HCT116 (cell line): ENCODE data around the gene CAMK2G. TPM values are rescaled to one million over a fixed set of nuclear protein-coding genes. Genes with fewer than 3 reads are reported as not detected.

ENCODE experiments used
- ATAC-seq: fragments of 200-7000 bp; cut with Tn5 transposase; 2 replicates; pipeline ENCODE4 v1.9.1; 2020; ENCODE audit warnings: mild to moderate bottlenecking, moderate library complexity
- BruUV-seq: library from RNA; stranded (reverse); fragments of 400-500 nt; replicated peaks from 2 replicates; lab custom pipeline; 2021; lab: Mats Ljungman, UMichigan
- CTCF ChIA-PET: fragments of 300-600 bp; sonication (Branson Sonifier 250); formaldehyde crosslinking; loops from one replicate; lab custom pipeline; 2021; ENCODE audit warnings: antibody characterized with exemption; lab: Charles Lee
- POLR2A ChIA-PET: fragments of 300-600, 350-600 bp; sonication (Branson Sonifier 250); formaldehyde crosslinking; loops from one replicate; lab custom pipeline; 2021; ENCODE audit warnings: antibody characterized with exemption; lab: Charles Lee
- RAD21 ChIA-PET, 2 experiments: fragments of 300-600 bp; sonication (Branson Sonifier 250); formaldehyde crosslinking; loops; one replicate each; lab custom pipeline; 2023; ENCODE audit warnings: low total read pairs in 2 of 2; ENCODE audit not compliant: uncharacterized antibody in 2 of 2, unreplicated experiment in 2 of 2, low non-redundant PET in 1 of 2; lab: Charles Lee
- DNase-seq: peaks from one replicate; pipeline ENCODE4 v3.0.0-alpha.2; 2010; ENCODE audit warnings: low read depth, low spot score
- H2AFZ ChIP-seq: fragments of 200-600 bp; shearing (Covaris generic), sonication (generic); 2 replicates; pipeline ENCODE4 v1.6.1; 2017; ENCODE audit warnings: low read depth, mixed run types, mixed read lengths, antibody characterized with exemption, low read length; ENCODE audit not compliant: poor library complexity, severe bottlenecking
- H3K27ac ChIP-seq: 2 replicates; pipeline ENCODE4 v1.5.1; 2012; ENCODE audit warnings: low read depth, low read length
- H3K27me3 ChIP-seq: fragments of 200-600 bp; sonication (generic); 2 replicates; pipeline ENCODE4 v1.6.1; 2016; ENCODE audit warnings: mixed run types, low read length, mixed read lengths; ENCODE audit not compliant: insufficient read depth
- H3K36me3 ChIP-seq, 2 experiments: fragments of 200-500 bp in 1 of 2; fragments of 200-600 bp in 1 of 2; sonication (Bioruptor generic) in 1 of 2; sonication (generic) in 1 of 2; 2 replicates each; pipeline versions ENCODE4 v1.5.1 to v1.6.1; 2014 to 2016; ENCODE audit warnings: low read length in 2 of 2, inconsistent platforms in 1 of 2, mixed read lengths in 1 of 2, mixed run types in 1 of 2; ENCODE audit not compliant: insufficient read depth in 2 of 2, control insufficient read depth in 1 of 2
- H3K4me1 ChIP-seq, 2 experiments: fragments of 200-600 bp in 1 of 2; sonication (generic) in 1 of 2; 2 replicates each; pipeline versions ENCODE4 v1.5.1 to v1.6.1; 2012 to 2017; ENCODE audit warnings: low read length in 2 of 2, inconsistent platforms in 1 of 2, mild to moderate bottlenecking in 1 of 2, mixed read lengths in 1 of 2, mixed run types in 1 of 2, moderate library complexity in 1 of 2; ENCODE audit not compliant: insufficient read depth in 2 of 2, control insufficient read depth in 1 of 2
- H3K4me2 ChIP-seq: fragments of 200-600 bp; sonication (generic); 2 replicates; pipeline ENCODE4 v1.6.1; 2017; ENCODE audit warnings: mixed run types, low read length, mixed read lengths
- H3K4me3 ChIP-seq, 2 experiments: fragments of 200-600 bp in 1 of 2; sonication (generic) in 1 of 2; replicated peaks in 1 of 2; 2 replicates each; pipeline ENCODE4 v1.5.1; 2011 to 2016; ENCODE audit warnings: low read length in 2 of 2, control low read depth in 1 of 2, low read depth in 1 of 2, mild to moderate bottlenecking in 1 of 2, mixed read lengths in 1 of 2, mixed run types in 1 of 2
- H3K79me2 ChIP-seq: fragments of 200-600 bp; sonication (generic); 2 replicates; pipeline ENCODE4 v1.6.1; 2017; ENCODE audit warnings: mild to moderate bottlenecking, mixed run types, low read length, moderate library complexity, mixed read lengths; ENCODE audit not compliant: insufficient read depth
- H3K9ac ChIP-seq: fragments of 200-600 bp; sonication (generic); 2 replicates; pipeline ENCODE4 v1.6.1; 2016; ENCODE audit warnings: low read length, mixed read lengths
- H3K9me2 ChIP-seq: fragments of 200-600 bp; sonication (generic), shearing (Covaris generic); 2 replicates; pipeline ENCODE4 v1.6.1; 2017; ENCODE audit warnings: mixed run types, mild to moderate bottlenecking, moderate library complexity; ENCODE audit not compliant: insufficient read depth
- H3K9me3 ChIP-seq, 2 experiments: fragments of 200-500 bp in 1 of 2; fragments of 200-600 bp in 1 of 2; sonication (Bioruptor generic) in 1 of 2; sonication (generic) in 1 of 2; 2 replicates each; pipeline ENCODE4 v1.6.1; 2014 to 2017; ENCODE audit warnings: low read length in 2 of 2, mixed read lengths in 2 of 2, inconsistent platforms in 1 of 2, low read depth in 1 of 2, mild to moderate bottlenecking in 1 of 2, mixed run types in 1 of 2, moderate library complexity in 1 of 2; ENCODE audit not compliant: control insufficient read depth in 1 of 2, insufficient read depth in 1 of 2
- H4K20me1 ChIP-seq: fragments of 200-600 bp; sonication (generic), shearing (Covaris generic); 2 replicates; pipeline ENCODE4 v1.6.1; 2017; ENCODE audit warnings: mixed run types, mild to moderate bottlenecking, moderate library complexity; ENCODE audit not compliant: insufficient read depth
- POLR2A ChIP-seq: IDR thresholded peaks from 2 replicates; pipeline ENCODE4 v1.7.0; 2011; ENCODE audit warnings: borderline replicate concordance; ENCODE audit not compliant: insufficient read depth, insufficient read length; ENCODE audit errors: extremely low read depth
- POLR2AphosphoS5 ChIP-seq: IDR thresholded peaks from 2 replicates; pipeline ENCODE4 v1.6.1; 2011; ENCODE audit warnings: mild to moderate bottlenecking, low read depth, low read length, moderate library complexity
- REST ChIP-seq: IDR thresholded peaks from 2 replicates; pipeline ENCODE4 v1.6.1; 2012; ENCODE audit warnings: low read depth
- YY1 ChIP-seq: IDR thresholded peaks from 2 replicates; pipeline ENCODE4 v1.6.1; 2011; ENCODE audit warnings: low read length, low read depth, moderate library complexity, mild to moderate bottlenecking; ENCODE audit not compliant: insufficient replicate concordance; ENCODE audit errors: extremely low read depth
- ZFX ChIP-seq: fragments of 450-650 bp; IDR thresholded peaks from 2 replicates; pipeline ENCODE4 v1.6.1; 2017
- intact Hi-C: fragments of 100-400 bp; cut with micrococcal nuclease; formaldehyde crosslinking; loops from 2 replicates; pipeline ENCODE4 v1.10.0; 2022
- total RNA-seq: library from RNA; stranded (reverse); gene quantifications from one replicate; pipeline ENCODE4 v1.2.1, GENCODE V29; 2021; ENCODE audit not compliant: unreplicated experiment
- TF ChIP-seq, protein P1 (sequence below): IDR thresholded peaks from 2 replicates; pipeline ENCODE4 v1.6.1; 2011; ENCODE audit warnings: mild to moderate bottlenecking, low read length, moderate library complexity; ENCODE audit not compliant: insufficient replicate concordance; ENCODE audit errors: extremely low read depth

Gene CAMK2G
- total RNA-seq, 1 experiment from 2014 or later: 28.3 TPM

GRCh38 chr10:73910764-73911552 is 36.6 kb upstream of the CAMK2G start, which contains the start of gene PLAU:
Gene PLAU (plus strand): TSS chr10:73911132. CDS start chr10:73911556, 424 bp downstream.
- H3K9me3 ChIP-seq: no peaks in the 10 kb centered on the region
- H3K4me1 ChIP-seq: peaks cover 43 to 65% of the 10 kb centered on the region in 2 experiments
- peak within 1 kb of the TSS; percentile 77 for H3K9ac ChIP-seq
- RAD21 ChIA-PET: no interaction called here
- TF ChIP-seq REST (no peak), YY1 (no peak), POLR2AphosphoS5 (peak; percentile 89), ZFX (0 out of 2 replicates have a peak, but pooled peaks have one; percentile 28), POLR2A (peak; percentile 86)
- TF ChIP-seq, protein P1, sequence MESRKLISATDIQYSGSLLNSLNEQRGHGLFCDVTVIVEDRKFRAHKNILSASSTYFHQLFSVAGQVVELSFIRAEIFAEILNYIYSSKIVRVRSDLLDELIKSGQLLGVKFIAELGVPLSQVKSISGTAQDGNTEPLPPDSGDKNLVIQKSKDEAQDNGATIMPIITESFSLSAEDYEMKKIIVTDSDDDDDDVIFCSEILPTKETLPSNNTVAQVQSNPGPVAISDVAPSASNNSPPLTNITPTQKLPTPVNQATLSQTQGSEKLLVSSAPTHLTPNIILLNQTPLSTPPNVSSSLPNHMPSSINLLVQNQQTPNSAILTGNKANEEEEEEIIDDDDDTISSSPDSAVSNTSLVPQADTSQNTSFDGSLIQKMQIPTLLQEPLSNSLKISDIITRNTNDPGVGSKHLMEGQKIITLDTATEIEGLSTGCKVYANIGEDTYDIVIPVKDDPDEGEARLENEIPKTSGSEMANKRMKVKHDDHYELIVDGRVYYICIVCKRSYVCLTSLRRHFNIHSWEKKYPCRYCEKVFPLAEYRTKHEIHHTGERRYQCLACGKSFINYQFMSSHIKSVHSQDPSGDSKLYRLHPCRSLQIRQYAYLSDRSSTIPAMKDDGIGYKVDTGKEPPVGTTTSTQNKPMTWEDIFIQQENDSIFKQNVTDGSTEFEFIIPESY: no peak
- DNase-seq (no peak), ATAC-seq (peak; percentile 55)
- H2AFZ ChIP-seq: peak within 1 kb of the TSS; percentile 39
- no peaks in the 10 kb centered on the region for H3K27me3 ChIP-seq
- intact Hi-C loops: loop anchor here (2.0 kb wide), 1 partner anchor 24 kb away; no protein-coding TSS in a partner anchor
- CTCF ChIA-PET: no interaction called here
- peak within 1 kb of the TSS; percentile 97 for H3K4me2 ChIP-seq
- H3K9me2 ChIP-seq: no peaks in the 10 kb centered on the region
- peaks cover 0 to 14% of the 10 kb centered on the region in 2 experiments; a peak in 2 of 4 replicates for H3K36me3 ChIP-seq
- H3K4me3 ChIP-seq: peak within 1 kb of the TSS; percentile 63 to 73
- POLR2A ChIA-PET: interaction anchor here (1.3 to 7.0 kb wide), 4 partner anchors 9 to 22 kb away, joined by 3 to 32 read pairs (median 6); no protein-coding TSS in a partner anchor
- peaks cover 9% of the 10 kb centered on the region; the same call in 1 of the 2 replicates for H3K79me2 ChIP-seq
- peak within 1 kb of the TSS; percentile 92 for H3K27ac ChIP-seq
- no TSS peak for BruUV-seq
- H4K20me1 ChIP-seq: no peaks in the 10 kb centered on the region
